Measurements from ENCODE around the gene MFSD1. TPM values are rescaled to one million over a fixed set of nuclear protein-coding genes. Genes with fewer than 3 reads are reported as not detected.

Gene MFSD1
- total and polyA plus RNA-seq, 8 donors: 8.9 to 37.4 (median 22.6) TPM

- Histone ChIP-seq H3K9me3 (no peaks in the 10 kb centered on the region), H3K4me1 (no peaks in the 10 kb centered on the region), H3K27ac (no peak overlapping the region), H3K4me3 (no peak overlapping the region), H3K27me3 (no peaks in the 10 kb centered on the region), H3K36me3 (peaks cover 0 to 52% (median 7%) of the 10 kb centered on the region in 3 donors)
- TF ChIP-seq CTCF (IDR thresholded peaks at IDR 0.05): no peak
- ATAC-seq (peak in 1 of 4 donors; percentile 25), DNase-seq (no peak), FAIRE-seq (no peak)
- 61 to 68% methylated on average over 3 of the region's 3 CpGs for WGBS, 2 donors
- intact Hi-C loops (cut with DNase I): no loop called here
These were observed 18.7 kb downstream of the MFSD1 start for GRCh38 chr3:158820521-158820920.

- ATAC-seq (no peak), DNase-seq (no peak), FAIRE-seq (no peak)
- no peaks in the 10 kb centered on the region for H3K27me3 ChIP-seq
- H3K27ac ChIP-seq: no peak overlapping the region
- 90 to 93% methylated on average over 5 of the region's 5 CpGs for WGBS, 2 donors
- TF ChIP-seq CTCF (IDR thresholded peaks at IDR 0.05): no peak
- no peak overlapping the region for H3K4me3 ChIP-seq
- H3K36me3 ChIP-seq: peaks cover 0 to 53% (median 7%) of the 10 kb centered on the region in 3 donors
- H3K9me3 ChIP-seq: no peaks in the 10 kb centered on the region
- intact Hi-C loops (cut with DNase I): no loop called here
- no peaks in the 10 kb centered on the region for H3K4me1 ChIP-seq
These were observed 20.0 kb downstream of the MFSD1 start for GRCh38 chr3:158821847-158822246.

GRCh38 chr3:158823426-158823825 lies 21.6 kb downstream of the MFSD1 start:
- Histone ChIP-seq H3K27ac (no peak overlapping the region), H3K4me1 (no peaks in the 10 kb centered on the region), H3K4me3 (no peak overlapping the region), H3K36me3 (peaks cover 0 to 60% (median 7%) of the 10 kb centered on the region in 3 donors), H3K27me3 (no peaks in the 10 kb centered on the region), H3K9me3 (no peaks in the 10 kb centered on the region)
- intact Hi-C loops (cut with DNase I): no loop called here
- 92 to 93% methylated on average over 4 of the region's 4 CpGs for WGBS, 2 donors
- FAIRE-seq (no peak), ATAC-seq (no peak), DNase-seq (no peak)
- TF ChIP-seq CTCF (IDR thresholded peaks at IDR 0.05): no peak

- H3K4me3 ChIP-seq: no peak overlapping the region
- no peak for TF ChIP-seq CTCF (IDR thresholded peaks at IDR 0.05)
- no peak overlapping the region for H3K27ac ChIP-seq
- DNase-seq: no peak
- FAIRE-seq: no peak
- 85 to 88% methylated on average over 3 of the region's 3 CpGs for WGBS, 2 donors
- H3K27me3 ChIP-seq: no peaks in the 10 kb centered on the region
- peaks cover 0 to 29% (median 0%) of the 10 kb centered on the region in 3 donors for H3K36me3 ChIP-seq
- no peaks in the 10 kb centered on the region for H3K4me1 ChIP-seq
- intact Hi-C loops (cut with DNase I): no loop called here
- no peaks in the 10 kb centered on the region for H3K9me3 ChIP-seq
- ATAC-seq: no peak
These were observed 25.9 kb downstream of the MFSD1 start for GRCh38 chr3:158827773-158828172.

GRCh38 chr3:158830391-158830790 lies 28.5 kb downstream of the MFSD1 start:
- TF ChIP-seq CTCF (IDR thresholded peaks at IDR 0.05): no peak
- ATAC-seq (no peak), FAIRE-seq (no peak), DNase-seq (no peak)
- intact Hi-C loops (cut with DNase I): no loop called here
- Histone ChIP-seq H3K27ac (no peak overlapping the region), H3K27me3 (no peaks in the 10 kb centered on the region), H3K4me1 (no peaks in the 10 kb centered on the region), H3K9me3 (no peaks in the 10 kb centered on the region), H3K4me3 (no peak overlapping the region), H3K36me3 (peaks cover 0 to 8% (median 0%) of the 10 kb centered on the region in 3 donors)
- 95 to 97% methylated on average over 4 of the region's 4 CpGs for WGBS, 2 donors
